Tibial nerve (tissue), 3 donors: ENCODE data around the gene BCAN.

Experiments
- POLR2A ChIP-seq, 2 donors: fragments of 450-650 bp; IDR thresholded peaks; one replicate each; pipeline ENCODE4 v1.6.1; 2017; ENCODE audit warnings: antibody characterized with exemption in 2 of 2, mild to moderate bottlenecking in 2 of 2, moderate library complexity in 2 of 2
- TF ChIP-seq, protein P1 (sequence below), 5 experiments: fragments of 200-600 bp in 3 of 5; fragments of 450-650 bp in 2 of 5; sonication (generic) in 3 of 5; IDR thresholded peaks; one replicate each; pipeline ENCODE4 v1.5.1; 2016 to 2019; ENCODE audit warnings: antibody characterized with exemption in 5 of 5, mild to moderate bottlenecking in 3 of 5, moderate library complexity in 2 of 5

DNA sequence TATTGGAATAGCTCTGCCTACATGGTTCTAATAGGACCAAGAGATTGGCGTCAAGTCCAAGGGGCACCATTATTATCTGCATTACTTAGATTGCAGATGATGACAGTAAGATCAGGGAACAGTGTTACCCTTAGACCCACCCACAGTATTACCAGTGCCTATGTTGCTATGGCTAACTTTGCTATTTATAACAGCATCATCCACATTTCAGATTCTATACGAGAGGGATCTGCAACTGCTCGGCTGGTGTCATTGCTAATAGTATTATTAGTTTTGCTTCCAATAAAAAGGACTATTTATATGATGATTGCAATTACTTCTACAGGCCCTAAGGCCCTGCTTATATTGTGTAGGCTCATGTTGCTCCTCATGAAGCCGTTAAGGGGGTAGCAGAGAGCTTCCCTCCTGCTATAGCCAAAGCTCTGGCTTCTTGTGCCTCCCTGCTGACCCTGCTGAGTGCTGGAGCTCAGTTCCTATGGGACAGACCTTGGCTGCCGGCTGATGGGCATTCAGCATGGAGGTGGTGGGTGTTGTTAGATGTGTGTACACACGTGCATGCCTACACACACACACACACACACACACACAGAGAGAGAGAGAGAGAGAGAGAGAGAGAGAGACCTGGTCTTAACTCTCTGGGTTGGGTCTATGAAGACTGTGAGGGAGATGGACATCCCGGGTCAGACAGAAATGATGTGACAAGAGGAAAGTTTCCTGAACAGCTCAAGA is 1.3 kb downstream of the BCAN start:
- TF ChIP-seq, protein P1, sequence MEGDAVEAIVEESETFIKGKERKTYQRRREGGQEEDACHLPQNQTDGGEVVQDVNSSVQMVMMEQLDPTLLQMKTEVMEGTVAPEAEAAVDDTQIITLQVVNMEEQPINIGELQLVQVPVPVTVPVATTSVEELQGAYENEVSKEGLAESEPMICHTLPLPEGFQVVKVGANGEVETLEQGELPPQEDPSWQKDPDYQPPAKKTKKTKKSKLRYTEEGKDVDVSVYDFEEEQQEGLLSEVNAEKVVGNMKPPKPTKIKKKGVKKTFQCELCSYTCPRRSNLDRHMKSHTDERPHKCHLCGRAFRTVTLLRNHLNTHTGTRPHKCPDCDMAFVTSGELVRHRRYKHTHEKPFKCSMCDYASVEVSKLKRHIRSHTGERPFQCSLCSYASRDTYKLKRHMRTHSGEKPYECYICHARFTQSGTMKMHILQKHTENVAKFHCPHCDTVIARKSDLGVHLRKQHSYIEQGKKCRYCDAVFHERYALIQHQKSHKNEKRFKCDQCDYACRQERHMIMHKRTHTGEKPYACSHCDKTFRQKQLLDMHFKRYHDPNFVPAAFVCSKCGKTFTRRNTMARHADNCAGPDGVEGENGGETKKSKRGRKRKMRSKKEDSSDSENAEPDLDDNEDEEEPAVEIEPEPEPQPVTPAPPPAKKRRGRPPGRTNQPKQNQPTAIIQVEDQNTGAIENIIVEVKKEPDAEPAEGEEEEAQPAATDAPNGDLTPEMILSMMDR (IDR thresholded peaks at IDR 0.05), result no peak
- TF ChIP-seq POLR2A (IDR thresholded peaks at IDR 0.05), result no peak
